ENCODE data around the gene GABRD.

Gene GABRD

DNA sequence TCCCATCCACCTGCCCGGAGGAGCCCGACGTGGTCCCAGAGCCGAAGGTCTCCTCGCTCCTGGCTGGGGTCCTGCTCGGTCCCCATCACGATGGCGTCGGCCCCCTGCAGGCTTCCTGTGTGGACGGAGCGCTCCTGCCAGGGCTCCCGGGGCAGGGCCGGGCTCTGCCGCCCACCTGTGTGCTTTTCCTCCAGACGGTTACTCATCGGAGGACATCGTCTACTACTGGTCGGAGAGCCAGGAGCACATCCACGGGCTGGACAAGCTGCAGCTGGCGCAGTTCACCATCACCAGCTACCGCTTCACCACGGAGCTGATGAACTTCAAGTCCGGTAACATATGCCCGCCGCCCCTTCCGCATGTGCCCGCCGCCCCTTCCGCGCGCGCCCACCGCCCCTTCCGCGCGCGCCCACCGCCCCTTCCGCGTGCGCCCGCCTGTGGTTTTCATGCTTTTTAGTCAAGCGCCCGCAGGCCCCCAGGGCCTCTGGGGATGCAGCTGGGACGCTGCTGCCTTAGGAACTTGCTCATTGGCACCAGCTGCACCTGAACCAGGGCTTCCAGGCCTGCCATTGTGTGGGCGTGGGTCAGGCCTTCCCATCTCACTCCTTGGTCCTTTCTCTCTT, 8.9 kb downstream of the GABRD start:
- no peak for TF ChIP-seq ZFX (IDR thresholded peaks at IDR 0.05)

DNA sequence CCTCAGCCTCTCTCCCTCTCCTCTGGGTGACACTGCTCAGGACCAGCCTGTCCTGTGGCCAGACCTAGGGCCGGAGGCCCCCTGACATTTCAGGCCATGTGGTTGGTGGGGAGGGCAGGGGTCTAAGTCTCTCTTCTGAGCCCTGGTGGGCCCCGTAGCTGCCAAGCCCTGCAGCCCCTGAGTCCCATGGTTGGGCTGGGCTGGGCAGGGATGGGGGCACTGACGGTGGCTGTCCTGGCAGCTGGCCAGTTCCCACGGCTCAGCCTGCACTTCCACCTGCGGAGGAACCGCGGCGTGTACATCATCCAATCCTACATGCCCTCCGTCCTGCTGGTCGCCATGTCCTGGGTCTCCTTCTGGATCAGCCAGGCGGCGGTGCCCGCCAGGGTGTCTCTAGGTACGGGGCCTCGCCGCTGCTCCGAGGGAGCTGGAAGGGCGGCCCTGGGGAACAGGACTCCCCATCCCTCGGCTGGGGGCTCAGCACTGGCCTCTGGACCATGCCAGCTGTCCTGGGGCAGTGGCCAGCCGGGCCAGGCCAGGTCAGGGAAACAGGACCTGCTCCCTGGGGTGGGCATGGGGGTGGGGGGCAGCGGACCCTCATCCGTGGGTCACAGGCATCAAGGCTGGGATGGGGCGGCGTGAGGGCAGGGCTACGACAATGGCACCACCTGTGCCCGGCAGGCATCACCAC, 9.9 kb downstream of the GABRD start:
- no peak overlapping the region for H3K27ac ChIP-seq
- TF ChIP-seq, protein P1, sequence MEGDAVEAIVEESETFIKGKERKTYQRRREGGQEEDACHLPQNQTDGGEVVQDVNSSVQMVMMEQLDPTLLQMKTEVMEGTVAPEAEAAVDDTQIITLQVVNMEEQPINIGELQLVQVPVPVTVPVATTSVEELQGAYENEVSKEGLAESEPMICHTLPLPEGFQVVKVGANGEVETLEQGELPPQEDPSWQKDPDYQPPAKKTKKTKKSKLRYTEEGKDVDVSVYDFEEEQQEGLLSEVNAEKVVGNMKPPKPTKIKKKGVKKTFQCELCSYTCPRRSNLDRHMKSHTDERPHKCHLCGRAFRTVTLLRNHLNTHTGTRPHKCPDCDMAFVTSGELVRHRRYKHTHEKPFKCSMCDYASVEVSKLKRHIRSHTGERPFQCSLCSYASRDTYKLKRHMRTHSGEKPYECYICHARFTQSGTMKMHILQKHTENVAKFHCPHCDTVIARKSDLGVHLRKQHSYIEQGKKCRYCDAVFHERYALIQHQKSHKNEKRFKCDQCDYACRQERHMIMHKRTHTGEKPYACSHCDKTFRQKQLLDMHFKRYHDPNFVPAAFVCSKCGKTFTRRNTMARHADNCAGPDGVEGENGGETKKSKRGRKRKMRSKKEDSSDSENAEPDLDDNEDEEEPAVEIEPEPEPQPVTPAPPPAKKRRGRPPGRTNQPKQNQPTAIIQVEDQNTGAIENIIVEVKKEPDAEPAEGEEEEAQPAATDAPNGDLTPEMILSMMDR (conservative IDR thresholded peaks at IDR 0.05), result no peak
- TF ChIP-seq ZFX (IDR thresholded peaks at IDR 0.05), result no peak

More for the DNA sequence above, 8.9 kb downstream of the GABRD start:
- no peak overlapping the region for H3K27ac ChIP-seq

DNA sequence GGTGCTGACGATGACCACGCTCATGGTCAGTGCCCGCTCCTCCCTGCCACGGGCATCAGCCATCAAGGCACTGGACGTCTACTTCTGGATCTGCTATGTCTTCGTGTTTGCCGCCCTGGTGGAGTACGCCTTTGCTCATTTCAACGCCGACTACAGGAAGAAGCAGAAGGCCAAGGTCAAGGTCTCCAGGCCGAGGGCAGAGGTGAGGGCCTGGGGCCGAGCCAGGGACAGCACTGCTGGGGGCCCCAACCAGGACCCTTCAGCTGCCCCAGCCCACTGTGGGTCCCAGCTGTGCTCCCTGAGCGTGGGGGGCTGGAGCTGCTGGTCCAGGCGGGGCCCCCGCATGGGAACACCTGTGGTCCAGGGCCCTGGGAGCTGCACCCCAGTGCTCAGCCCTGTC, 10.4 kb downstream of the GABRD start:
- TF ChIP-seq, protein P1 (conservative IDR thresholded peaks at IDR 0.05), result no peak
- TF ChIP-seq ZFX (IDR thresholded peaks at IDR 0.05), result no peak
- no peak overlapping the region for H3K27ac ChIP-seq

DNA sequence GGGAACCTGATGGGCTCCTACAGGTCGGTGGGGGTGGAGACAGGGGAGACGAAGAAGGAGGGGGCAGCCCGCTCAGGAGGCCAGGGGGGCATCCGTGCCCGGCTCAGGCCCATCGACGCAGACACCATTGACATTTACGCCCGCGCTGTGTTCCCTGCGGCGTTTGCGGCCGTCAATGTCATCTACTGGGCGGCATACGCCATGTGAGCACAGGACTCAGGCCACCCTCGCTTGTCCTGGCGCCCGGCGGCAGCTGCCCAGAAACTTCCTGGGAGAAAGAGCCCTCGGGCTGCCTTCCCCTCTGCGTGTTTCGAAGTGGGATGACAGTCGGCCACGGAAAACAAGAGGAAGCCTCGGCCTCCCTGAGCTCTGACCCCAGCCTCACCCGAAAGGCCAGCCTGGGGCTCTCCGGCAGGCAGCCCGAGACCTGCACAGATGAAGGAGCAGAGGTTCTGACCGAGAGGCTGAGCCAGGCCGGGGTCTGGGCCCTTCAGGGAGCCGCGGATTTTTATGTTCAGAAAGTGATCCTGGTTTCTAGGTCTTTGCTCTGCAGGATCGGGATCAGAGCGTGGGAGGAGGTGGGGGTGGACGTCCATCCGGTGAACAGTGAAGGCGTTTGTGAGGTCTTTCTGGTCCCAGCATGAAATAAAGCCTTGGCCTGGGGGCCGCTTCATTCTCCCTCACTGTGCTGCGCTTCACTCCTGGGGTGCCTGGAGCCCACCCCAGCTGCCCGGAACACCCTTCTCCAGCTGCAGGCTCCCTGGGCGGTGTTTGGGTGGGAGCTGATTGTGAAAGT, 11.1 kb downstream of the GABRD start:
- TF ChIP-seq, protein P1 (conservative IDR thresholded peaks at IDR 0.05), result no peak
- TF ChIP-seq ZFX (IDR thresholded peaks at IDR 0.05), result no peak

DNA sequence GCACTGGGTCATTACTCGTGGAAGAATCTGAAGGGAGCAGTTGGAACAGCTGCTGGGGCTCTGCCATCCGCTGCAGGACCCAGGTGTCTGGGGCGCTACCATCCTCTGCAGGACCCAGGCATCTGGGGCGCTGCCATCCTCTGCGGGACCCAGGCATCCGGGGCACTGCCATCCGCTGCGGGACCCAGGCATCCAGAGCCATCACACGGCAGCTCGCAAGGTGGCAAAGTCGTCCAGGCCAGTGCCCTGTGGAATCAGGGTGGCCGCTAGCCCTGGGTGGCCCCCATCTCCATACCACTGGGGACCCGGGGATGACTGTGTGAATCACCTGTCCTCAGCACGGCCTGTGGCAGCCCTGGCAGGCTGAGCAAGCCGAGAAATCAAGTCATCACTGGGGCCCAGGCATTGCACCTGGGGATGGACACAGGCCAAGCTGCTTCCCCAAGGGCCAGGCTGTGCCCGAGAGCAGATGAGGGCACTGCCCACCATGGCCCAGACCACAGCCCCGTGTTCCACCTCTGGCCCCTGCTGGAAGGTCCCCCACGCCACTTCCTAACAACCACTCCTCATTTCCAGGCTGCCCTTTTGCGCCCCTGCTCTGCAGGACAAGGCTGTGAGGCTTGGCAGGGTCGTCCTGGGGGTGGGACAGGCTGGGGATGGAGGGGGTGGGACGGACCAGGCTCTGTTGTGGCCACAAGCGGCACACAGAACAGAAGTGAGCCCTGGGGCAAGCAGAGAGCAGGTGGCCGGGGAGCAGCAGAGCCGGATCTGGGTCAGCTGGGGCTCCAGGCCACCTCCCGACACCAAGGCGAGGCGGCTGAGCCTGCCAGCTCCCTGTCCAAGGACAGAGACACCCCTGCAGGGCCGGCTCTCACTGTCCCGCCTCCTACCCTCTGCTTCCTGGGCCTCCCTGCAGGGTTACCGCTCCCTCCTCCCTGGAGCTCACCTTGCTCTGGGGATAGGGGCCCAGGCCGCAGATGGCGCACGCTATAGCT, 12.7 kb downstream of the GABRD start:
- TF ChIP-seq ZFX (IDR thresholded peaks at IDR 0.05), result no peak
- TF ChIP-seq, protein P1 (conservative IDR thresholded peaks at IDR 0.05), result no peak
- no peak overlapping the region for H3K27ac ChIP-seq

More for the DNA sequence above, 11.1 kb downstream of the GABRD start:
- no peak overlapping the region for H3K27ac ChIP-seq

DNA sequence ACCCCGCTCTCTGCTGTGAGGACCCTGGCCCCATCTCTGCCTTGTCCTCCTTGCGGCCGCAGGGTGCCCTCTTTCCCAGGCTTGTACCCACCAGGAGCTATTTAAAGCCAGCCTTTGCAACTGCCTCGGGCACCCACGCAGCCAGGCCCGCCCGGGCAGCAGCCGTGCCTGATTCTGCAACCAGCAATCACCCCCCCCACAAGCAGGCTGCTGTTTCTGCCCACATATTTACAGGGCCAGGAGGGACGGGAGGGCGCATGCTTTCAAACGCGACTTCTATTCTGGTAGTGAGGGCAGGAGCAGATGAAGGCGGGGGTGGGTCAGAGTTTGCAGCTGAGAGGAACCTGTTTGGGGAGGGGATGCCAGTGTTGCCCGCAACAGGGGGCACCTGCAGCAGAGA, 13.6 kb downstream of the GABRD start:
- no peak for TF ChIP-seq ZFX (IDR thresholded peaks at IDR 0.05)
- TF ChIP-seq, protein P1 (conservative IDR thresholded peaks at IDR 0.05), result no peak
- H3K27ac ChIP-seq, result no peak overlapping the region

DNA sequence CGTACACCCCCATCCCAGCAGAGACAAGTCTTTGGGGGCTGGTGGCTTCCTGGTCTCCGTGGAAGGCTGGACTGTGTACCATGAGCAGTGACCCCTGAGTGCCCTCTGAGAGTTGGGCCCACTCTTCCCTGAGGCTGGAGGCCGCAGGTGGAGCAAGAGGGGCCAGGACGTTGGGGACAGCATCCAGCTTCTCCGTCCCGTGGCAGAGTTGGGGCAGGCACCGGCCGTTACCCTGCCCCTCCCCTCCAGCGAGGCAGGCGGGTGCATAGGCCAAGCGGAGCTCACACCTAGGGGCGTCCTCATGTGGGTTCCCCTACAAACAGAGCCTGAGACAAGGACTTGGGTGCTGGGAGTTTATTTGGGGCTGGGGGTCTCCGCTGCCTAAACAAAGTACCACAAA, 14.0 kb downstream of the GABRD start:
- no peak overlapping the region for H3K27ac ChIP-seq

More for the DNA sequence above, 14.0 kb downstream of the GABRD start:
- TF ChIP-seq, protein P1 (conservative IDR thresholded peaks at IDR 0.05), result no peak
- TF ChIP-seq ZFX (IDR thresholded peaks at IDR 0.05), result no peak
